NCI-H1694 (cell line): ENCODE measurements around the gene SMDT1.
"Not testable (repeated sequence)": the region's sequence is repeated elsewhere in the genome, so short reads cannot be mapped to it uniquely, and the experiment has no call there.

Experiments used
- DNase-seq: peaks from one replicate; lab custom pipeline; 2025; lab: John Stamatoyannopoulos, UW

The SMDT1 gene

DNA sequence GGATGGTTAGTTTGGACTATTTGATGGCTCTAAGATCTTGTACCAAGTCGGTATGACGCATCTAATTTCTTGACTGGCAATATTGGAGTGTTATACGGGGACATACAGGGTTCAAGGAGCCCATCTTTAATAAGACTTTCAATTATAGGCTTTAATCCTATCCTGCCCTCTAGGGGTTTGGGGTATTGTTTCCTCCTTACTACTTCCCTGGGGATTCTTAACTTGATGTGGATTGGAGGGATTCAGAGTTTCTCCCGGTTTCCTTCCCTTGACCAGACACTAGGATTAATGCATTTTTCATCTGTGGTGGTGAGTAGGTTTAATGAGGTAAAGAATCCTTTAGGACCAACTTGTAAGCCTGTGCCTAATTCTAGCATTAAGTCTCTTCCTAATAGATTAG is 32.3 kb downstream of the SMDT1 start:
- no peak for DNase-seq

GRCh38 chr22:42112793-42113192 is 33.3 kb downstream of the SMDT1 start:
- DNase-seq: peak; percentile 28

DNA sequence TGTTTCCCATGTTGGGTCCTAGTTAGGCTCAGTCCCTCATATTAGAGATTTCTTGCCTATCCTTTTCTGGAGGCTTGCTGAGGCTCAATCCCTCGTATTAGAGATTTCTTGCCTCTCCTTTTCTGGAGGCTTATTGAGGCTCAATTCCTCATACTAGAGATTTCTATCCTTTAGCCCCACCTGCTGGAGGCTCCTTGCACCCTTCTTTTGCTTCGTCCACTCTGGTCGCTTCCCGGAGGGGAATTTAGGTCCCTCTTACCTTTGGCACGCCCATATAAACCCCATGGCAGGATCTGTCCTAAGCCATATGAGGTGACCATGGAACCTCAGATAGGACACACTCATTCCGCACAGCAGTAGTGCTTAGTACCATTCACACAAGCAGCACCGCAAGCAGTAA is 35.2 kb downstream of the SMDT1 start:
- no peak for DNase-seq

GRCh38 chr22:42115420-42115830 is 35.9 kb downstream of the SMDT1 start:
- not testable (repeated sequence) for DNase-seq

DNA sequence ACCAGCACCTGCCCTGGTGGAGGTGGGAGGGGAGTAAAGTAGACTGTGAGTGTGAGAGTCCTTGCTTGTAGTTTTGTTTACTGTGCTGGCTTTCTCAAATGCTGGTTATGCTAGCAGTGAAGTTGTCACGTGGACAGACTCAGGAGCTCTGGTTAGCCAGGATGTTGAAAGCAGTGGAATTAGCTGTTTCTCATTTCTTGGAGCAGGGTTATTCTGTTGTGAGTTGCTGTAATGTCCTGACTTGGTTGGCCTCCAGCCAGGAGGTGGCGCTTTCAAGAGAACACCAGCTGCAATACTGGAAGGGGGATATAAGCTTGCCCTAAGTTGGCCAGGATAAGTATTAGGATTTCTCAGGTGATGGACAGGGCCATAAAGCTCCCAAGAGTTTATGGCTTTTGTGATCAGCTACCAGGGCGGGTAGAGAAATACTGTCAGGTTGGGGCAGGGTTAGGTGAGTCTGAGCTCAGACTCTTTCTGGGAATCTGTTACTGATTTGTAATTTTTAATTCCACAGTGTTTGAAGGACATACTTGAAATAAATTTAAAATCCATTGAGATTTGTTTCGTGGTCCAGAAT is 37.4 kb downstream of the SMDT1 start:
- DNase-seq: no peak

GRCh38 chr22:42120231-42121021 is 40.9 kb downstream of the SMDT1 start:
- DNase-seq: not testable (repeated sequence)

DNA sequence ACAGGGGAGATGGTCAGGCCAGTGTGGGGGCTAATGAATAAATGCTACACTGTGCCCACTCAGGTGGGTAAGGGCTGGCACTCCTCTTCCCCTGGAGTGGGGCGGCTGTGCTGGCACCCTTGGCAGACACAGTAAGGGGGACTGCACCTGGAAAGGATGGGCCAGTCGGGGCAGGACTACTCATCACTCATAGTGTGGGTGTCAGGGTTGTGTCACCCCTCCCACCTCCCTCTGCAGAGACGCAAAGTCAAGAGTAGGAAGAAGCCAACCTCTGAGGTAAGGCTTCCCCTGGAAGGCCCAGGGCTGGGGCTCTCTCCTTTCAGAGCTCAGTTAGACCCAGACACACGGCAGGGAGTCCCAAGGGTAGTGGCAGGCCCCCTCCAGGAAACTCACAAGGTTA is 44.0 kb downstream of the SMDT1 start:
- DNase-seq: not testable (repeated sequence)

- DNase-seq: no peak
These were observed 48.1 kb downstream of the SMDT1 start for GRCh38 chr22:42127606-42128005.

DNA sequence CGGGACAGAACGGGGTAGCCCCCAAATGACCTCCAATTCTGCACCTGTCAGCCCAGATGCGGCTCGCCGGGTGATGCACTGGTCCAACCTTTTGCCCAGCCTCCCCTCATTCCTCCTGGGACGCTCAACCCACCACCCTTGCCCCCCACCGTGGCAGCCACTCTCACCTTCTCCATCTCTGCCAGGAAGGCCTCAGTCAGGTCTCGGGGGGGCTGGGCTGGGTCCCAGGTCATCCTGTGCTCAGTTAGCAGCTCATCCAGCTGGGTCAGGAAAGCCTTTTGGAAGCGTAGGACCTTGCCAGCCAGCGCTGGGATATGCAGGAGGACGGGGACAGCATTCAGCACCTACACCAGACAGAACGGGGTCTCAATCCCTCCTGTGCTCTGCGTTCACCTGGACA is 48.5 kb downstream of the SMDT1 start:
- not testable (repeated sequence) for DNase-seq

DNA sequence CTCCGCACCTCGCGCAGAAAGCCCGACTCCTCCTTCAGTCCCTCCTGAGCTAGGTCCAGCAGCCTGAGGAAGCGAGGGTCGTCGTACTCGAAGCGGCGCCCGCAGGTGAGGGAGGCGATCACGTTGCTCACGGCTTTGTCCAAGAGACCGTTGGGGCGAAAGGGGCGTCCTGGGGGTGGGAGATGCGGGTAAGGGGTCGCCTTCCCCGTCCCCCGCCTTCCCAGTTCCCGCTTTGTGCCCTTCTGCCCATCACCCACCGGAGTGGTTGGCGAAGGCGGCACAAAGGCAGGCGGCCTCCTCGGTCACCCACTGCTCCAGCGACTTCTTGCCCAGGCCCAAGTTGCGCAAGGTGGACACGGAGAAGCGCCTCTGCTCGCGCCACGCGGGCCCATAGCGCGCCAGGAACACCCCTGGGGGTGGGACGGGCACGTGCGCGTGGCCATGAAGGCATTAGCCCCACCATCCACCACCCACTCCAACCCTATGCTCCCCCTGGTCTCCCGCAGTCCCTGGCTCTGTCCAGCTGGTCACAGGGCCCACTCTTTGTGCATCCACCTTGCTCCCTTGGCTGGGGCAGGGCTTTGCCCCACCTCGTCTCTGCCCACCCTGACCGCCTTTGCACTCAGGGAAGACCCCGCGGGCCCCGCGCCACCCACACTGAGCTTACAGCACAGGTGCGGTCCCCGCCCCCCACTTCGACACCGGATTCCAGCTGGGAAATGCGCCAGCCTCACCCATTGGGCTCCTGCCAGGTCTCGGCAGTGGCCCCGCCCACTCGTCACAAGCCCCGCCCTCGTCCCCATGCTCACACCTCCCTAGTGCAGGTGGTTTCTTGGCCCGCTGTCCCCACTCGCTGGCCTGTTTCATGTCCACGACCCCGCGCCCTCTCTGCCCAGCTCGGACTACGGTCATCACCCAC is 49.5 kb downstream of the SMDT1 start:
- not testable (repeated sequence) for DNase-seq

DNA sequence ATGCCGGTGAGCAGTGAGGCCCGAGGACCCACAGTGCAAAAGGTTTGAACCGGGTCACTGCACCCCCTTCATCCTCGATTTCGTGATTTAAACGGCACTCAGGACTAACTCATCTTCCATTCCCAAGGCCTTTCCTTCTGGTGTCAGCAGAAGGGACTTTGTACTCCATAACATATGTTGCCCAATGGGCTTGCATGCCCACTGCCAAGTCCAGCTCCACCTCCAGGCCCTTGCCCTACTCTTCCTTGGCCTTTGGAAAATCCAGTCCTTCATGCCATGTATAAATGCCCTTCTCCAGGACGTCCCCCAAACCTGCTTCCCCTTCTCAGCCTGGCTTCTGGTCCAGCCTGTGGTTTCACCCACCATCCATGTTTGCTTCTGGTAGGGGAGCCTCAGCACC is 50.7 kb downstream of the SMDT1 start:
- not testable (repeated sequence) for DNase-seq

DNA sequence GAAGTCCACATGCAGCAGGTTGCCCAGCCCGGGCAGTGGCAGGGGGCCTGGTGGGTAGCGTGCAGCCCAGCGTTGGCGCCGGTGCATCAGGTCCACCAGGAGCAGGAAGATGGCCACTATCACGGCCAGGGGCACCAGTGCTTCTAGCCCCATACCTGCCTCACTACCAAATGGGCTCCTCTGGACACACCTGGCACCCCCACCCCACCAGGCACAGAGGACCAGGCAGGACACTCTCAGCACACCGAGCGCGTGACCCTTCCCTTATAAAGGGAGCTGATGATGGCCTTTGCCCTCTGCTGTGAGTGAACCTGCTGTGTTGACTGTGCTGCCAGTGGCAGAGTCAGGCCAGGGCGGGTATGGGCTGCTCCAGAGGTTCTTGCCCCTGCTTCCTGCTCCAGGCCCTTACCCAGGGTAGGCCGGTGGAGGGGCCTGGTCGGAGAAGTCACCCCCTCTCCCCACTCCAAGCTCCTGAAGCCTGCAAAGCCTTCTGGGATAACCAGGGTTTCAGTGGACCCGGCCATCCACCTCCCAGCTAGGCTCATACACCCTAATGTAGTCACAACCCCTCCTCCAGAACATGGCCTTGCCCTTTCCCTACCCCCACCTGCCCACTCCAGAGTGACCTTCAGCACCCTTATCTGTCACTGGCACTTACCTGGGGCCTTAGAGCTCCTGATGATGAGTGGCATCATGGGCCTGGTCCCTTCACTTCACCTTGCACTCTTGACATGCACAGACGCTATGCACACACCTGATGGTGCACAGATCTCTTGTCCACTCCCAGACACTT is 51.3 kb downstream of the SMDT1 start, which contains the start of gene CYP2D6:
TSS of gene CYP2D6 (minus strand) at position 172 of the 793 bp plus-strand sequence. CDS start at position 153, 19 bp downstream.
- not testable (repeated sequence) for DNase-seq

- DNase-seq: no peak
These were observed 52.1 kb downstream of the SMDT1 start for GRCh38 chr22:42131562-42131961.

DNA sequence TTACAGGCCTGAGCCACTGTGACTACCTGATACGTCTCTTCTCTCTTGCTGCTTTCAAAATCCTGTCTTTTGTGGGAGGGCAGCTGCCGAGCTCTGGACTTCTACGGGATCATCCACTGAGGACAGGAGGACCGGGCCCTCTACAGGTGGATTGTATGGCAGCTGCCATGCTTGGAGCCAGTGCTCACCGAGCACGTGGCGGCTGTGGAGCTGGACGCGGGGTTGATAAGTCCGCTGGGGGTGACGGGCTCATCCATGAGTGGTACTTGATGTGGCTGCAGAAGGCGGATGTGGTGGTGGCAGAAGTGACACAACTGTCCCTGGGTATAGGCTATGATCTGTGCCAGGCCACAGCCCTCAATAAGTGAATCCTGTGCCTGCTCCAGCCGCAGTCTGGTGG is 53.0 kb downstream of the SMDT1 start:
- no peak for DNase-seq
